ENCODE data around the gene KAT2A.

Gene KAT2A

DNA sequence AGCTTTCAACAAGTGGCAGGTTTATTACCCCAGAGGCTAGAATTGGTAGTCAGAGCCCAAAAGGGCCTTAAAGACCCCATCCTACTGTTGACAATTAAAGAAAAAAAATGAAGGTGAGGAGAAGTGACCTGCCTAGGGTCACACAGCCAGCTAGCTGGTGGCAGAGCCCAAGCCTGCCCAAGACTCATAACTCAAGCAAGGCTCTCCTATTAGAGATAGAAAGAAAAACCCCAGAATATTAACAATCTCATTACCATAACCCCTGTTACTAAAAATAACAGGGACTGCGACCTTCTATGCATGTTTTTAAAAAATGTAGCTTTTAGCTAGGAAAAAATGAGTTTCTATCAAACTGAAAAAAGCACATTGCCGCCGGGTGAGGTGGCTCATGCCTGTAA, 15.5 kb upstream of the KAT2A start (continued):
- TF ChIP-seq, protein P1, sequence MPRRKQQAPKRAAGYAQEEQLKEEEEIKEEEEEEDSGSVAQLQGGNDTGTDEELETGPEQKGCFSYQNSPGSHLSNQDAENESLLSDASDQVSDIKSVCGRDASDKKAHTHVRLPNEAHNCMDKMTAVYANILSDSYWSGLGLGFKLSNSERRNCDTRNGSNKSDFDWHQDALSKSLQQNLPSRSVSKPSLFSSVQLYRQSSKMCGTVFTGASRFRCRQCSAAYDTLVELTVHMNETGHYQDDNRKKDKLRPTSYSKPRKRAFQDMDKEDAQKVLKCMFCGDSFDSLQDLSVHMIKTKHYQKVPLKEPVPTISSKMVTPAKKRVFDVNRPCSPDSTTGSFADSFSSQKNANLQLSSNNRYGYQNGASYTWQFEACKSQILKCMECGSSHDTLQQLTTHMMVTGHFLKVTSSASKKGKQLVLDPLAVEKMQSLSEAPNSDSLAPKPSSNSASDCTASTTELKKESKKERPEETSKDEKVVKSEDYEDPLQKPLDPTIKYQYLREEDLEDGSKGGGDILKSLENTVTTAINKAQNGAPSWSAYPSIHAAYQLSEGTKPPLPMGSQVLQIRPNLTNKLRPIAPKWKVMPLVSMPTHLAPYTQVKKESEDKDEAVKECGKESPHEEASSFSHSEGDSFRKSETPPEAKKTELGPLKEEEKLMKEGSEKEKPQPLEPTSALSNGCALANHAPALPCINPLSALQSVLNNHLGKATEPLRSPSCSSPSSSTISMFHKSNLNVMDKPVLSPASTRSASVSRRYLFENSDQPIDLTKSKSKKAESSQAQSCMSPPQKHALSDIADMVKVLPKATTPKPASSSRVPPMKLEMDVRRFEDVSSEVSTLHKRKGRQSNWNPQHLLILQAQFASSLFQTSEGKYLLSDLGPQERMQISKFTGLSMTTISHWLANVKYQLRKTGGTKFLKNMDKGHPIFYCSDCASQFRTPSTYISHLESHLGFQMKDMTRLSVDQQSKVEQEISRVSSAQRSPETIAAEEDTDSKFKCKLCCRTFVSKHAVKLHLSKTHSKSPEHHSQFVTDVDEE (CRISPR knock-in tag; IDR thresholded peaks at IDR 0.05): no peak
- no peak for TF ChIP-seq TCF4 (CRISPR knock-in tag; IDR thresholded peaks at IDR 0.05; ENCODE audit: borderline replicate concordance)
- TF ChIP-seq PPARA (CRISPR knock-in tag; IDR thresholded peaks at IDR 0.05; ENCODE audit: borderline replicate concordance): no peak
- TF ChIP-seq ZC3H10 (CRISPR knock-in tag; IDR thresholded peaks at IDR 0.05): no peak
- no peak for TF ChIP-seq GLIS3 (CRISPR knock-in tag; IDR thresholded peaks at IDR 0.05)

DNA sequence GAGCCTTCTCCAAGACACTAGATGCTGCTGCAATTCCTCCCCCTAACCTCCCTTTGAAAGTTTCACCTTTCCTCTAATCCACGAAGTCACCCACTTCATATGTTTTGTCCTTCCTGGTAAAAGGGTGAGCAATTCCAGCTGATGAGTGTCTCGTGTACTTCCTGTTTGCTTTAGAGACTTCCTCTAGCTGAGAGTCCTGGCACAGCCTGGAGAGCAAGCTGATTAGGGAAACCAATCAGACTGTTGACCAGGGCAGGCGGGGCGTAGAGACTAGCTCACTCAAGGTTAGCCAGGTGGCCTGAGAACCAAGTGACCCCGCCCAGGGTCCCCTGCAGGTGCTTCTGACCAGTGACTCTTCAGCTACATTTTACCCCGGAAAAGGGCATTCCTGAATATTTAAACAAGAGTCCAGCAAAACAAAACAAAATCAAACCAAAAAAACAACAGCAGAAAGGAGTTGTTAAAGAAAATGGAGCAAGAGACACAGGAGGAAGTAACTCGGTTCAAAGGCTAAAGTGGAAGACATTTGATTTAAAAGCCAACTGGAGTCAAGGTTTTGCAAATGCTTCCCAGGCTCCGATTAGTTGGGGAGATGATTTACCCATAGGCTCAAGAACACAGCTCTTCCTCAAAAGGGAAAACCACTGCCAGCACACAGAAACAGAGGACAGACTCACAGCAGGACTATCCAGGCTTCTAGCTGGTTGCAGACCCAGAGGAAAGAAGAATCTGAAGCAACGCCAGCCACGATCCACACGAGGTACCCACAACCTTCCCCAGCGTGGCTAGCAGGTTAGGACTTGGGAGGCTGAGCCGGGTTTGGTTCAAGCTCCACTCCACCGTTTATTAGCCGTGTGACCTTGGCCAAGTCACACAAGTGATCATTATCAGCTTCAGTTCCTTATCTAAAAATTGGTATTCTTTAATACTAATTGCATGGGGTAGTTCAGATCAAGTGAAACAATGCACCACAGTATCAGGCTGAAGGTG, 14.8 kb upstream of the KAT2A start:
- ATAC-seq: peak; percentile 51
- TF ChIP-seq TOX (CRISPR knock-in tag; IDR thresholded peaks at IDR 0.05; ENCODE audit: borderline replicate concordance) (no peak), ISL1 (CRISPR knock-in tag; IDR thresholded peaks at IDR 0.05) (no peak)

DNA sequence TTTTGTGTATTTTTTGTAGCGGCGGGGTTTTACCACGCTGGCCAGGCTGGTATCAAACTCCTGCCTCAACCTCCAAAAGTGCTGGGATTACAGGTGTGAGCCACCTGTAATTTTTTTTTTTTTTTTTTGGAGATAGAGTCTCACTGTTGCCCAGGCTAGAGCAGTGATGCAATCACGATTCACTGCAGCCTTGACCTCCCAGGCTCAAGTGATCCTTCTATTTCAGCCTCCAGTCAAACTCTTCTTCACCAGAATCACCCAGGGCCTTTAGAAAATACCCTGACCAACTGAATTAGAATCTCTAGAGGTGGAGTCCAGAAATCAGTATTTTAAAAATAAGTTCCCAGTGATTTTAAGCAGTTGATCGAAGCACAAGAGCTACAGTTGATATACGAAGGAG, 14.0 kb upstream of the KAT2A start:
- no peak for ATAC-seq
- TF ChIP-seq ZC3H10 (CRISPR knock-in tag; IDR thresholded peaks at IDR 0.05): no peak
- no peak for TF ChIP-seq ZFP3 (CRISPR knock-in tag; IDR thresholded peaks at IDR 0.05)
- no peak for TF ChIP-seq TOX (CRISPR knock-in tag; IDR thresholded peaks at IDR 0.05; ENCODE audit: borderline replicate concordance)
- TF ChIP-seq ZNF8 (CRISPR knock-in tag; IDR thresholded peaks at IDR 0.05): no peak
- no peak for TF ChIP-seq ISL1 (CRISPR knock-in tag; IDR thresholded peaks at IDR 0.05)
- TF ChIP-seq ZNF70 (CRISPR knock-in tag; IDR thresholded peaks at IDR 0.05): no peak
- no peak for TF ChIP-seq PPARA (CRISPR knock-in tag; IDR thresholded peaks at IDR 0.05; ENCODE audit: borderline replicate concordance)
- TF ChIP-seq, protein P2, sequence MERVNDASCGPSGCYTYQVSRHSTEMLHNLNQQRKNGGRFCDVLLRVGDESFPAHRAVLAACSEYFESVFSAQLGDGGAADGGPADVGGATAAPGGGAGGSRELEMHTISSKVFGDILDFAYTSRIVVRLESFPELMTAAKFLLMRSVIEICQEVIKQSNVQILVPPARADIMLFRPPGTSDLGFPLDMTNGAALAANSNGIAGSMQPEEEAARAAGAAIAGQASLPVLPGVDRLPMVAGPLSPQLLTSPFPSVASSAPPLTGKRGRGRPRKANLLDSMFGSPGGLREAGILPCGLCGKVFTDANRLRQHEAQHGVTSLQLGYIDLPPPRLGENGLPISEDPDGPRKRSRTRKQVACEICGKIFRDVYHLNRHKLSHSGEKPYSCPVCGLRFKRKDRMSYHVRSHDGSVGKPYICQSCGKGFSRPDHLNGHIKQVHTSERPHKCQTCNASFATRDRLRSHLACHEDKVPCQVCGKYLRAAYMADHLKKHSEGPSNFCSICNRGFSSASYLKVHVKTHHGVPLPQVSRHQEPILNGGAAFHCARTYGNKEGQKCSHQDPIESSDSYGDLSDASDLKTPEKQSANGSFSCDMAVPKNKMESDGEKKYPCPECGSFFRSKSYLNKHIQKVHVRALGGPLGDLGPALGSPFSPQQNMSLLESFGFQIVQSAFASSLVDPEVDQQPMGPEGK (CRISPR knock-in tag; IDR thresholded peaks at IDR 0.05; ENCODE audit: borderline replicate concordance): no peak
- TF ChIP-seq, protein P1 (CRISPR knock-in tag; IDR thresholded peaks at IDR 0.05): no peak
- TF ChIP-seq SNAI2 (CRISPR knock-in tag; IDR thresholded peaks at IDR 0.05): no peak
- TF ChIP-seq ZNF565 (CRISPR knock-in tag; conservative IDR thresholded peaks at IDR 0.05; ENCODE audit: low read depth): no peak
- TF ChIP-seq, protein P3, sequence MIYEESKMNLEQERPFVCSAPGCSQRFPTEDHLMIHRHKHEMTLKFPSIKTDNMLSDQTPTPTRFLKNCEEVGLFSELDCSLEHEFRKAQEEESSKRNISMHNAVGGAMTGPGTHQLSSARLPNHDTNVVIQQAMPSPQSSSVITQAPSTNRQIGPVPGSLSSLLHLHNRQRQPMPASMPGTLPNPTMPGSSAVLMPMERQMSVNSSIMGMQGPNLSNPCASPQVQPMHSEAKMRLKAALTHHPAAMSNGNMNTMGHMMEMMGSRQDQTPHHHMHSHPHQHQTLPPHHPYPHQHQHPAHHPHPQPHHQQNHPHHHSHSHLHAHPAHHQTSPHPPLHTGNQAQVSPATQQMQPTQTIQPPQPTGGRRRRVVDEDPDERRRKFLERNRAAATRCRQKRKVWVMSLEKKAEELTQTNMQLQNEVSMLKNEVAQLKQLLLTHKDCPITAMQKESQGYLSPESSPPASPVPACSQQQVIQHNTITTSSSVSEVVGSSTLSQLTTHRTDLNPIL (CRISPR knock-in tag; IDR thresholded peaks at IDR 0.05; ENCODE audit: low read depth): no peak
- TF ChIP-seq ZFP30 (CRISPR knock-in tag; IDR thresholded peaks at IDR 0.05): no peak

DNA sequence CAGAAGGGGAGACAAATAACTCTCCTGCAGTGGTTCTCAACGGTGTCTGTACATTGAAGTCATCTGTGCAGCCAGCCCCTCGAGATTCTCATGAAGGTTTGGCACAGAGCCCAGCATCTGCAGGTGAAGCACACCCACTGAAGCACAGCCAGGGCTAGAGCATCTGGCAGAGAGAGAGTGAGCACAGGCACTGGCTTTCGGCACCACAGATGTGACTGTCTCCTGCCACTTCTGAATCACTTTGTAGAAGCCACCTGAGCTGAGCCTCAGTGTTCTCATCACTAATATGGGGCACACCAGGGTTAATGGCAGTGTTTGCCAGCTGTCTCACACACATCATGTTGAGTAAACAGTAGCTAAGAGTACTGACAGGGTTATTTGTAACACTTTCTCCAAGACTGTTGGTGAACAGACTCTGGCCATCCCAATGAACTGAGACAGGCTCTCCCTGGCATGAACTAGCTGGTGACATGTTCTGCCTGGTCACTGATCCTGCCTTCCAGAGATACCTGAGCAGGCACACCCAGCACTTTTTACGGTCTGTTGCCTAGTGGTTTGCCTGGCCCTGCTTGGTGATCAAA, 12.4 kb upstream of the KAT2A start:
- ATAC-seq: no peak
- no peak for TF ChIP-seq ZFP3 (CRISPR knock-in tag; IDR thresholded peaks at IDR 0.05)
- TF ChIP-seq, protein P3 (CRISPR knock-in tag; IDR thresholded peaks at IDR 0.05; ENCODE audit: low read depth): no peak
- TF ChIP-seq, protein P2 (CRISPR knock-in tag; IDR thresholded peaks at IDR 0.05; ENCODE audit: borderline replicate concordance): no peak
- no peak for TF ChIP-seq TCF4 (CRISPR knock-in tag; IDR thresholded peaks at IDR 0.05; ENCODE audit: borderline replicate concordance)
- no peak for TF ChIP-seq CSDC2 (CRISPR knock-in tag; IDR thresholded peaks at IDR 0.05)
- TF ChIP-seq SNAI2 (CRISPR knock-in tag; IDR thresholded peaks at IDR 0.05): no peak
- TF ChIP-seq BACH2 (CRISPR knock-in tag; IDR thresholded peaks at IDR 0.05; ENCODE audit: borderline replicate concordance): no peak
